Activated T-cell treated with anti-CD3 and anti-CD28 coated beads, Interleukin-2, amount 50 U/mL, for 72 hours (primary cell): ENCODE measurements around the gene SEMA4C. TPM values are rescaled to one million over a fixed set of nuclear protein-coding genes. Genes with fewer than 3 reads are reported as not detected.
"Not testable (repeated sequence)": the region's sequence is repeated elsewhere in the genome, so short reads cannot be mapped to it uniquely, and the experiment has no call there.

ENCODE experiments used
- ATAC-seq, 2 donors: fragments of 150-1000 bp; cut with Tn5 transposase; replicated peaks in 1 of 2; 2 replicates each; pipeline ENCODE4 v1.10.0; 2021; ENCODE audit warnings: moderate library complexity in 2 of 2, mild to moderate bottlenecking in 1 of 2
- DNase-seq, 2 donors: peaks; one replicate each; pipeline ENCODE4 v3.0.0; 2021 to 2022; ENCODE audit warnings: mixed read lengths in 1 of 2
- H3K27ac Mint-ChIP-seq: one replicate; pipeline ENCODE4 v1.8.0; 2022; ENCODE audit warnings: mild to moderate bottlenecking, moderate library complexity, mixed read lengths
- H3K27me3 Mint-ChIP-seq: one replicate; pipeline ENCODE4 v1.8.0; 2022; ENCODE audit warnings: low read depth, mixed read lengths
- H3K36me3 Mint-ChIP-seq, 2 donors: one replicate each; pipeline ENCODE4 v1.8.0; 2022; ENCODE audit warnings: mixed read lengths in 2 of 2, mild to moderate bottlenecking in 1 of 2; ENCODE audit not compliant: insufficient read depth in 2 of 2
- H3K4me1 Mint-ChIP-seq: one replicate; pipeline ENCODE4 v1.8.0; 2022; ENCODE audit warnings: low read depth, mixed read lengths
- H3K4me3 Mint-ChIP-seq, 2 donors: one replicate each; pipeline ENCODE4 v1.8.0; 2022; ENCODE audit warnings: mild to moderate bottlenecking in 2 of 2, mixed read lengths in 2 of 2, moderate library complexity in 2 of 2
- H3K9me3 Mint-ChIP-seq, 2 donors: one replicate each; pipeline ENCODE4 v1.8.0; 2022; ENCODE audit warnings: mixed read lengths in 2 of 2
- total RNA-seq, 2 donors: library from RNA; stranded (reverse); gene quantifications; one replicate each; pipeline ENCODE4 v1.2.3, GENCODE V29; 2022

The SEMA4C gene
- total RNA-seq, 2 donors from 2014 or later, result 16.0 to 22.2 TPM

DNA sequence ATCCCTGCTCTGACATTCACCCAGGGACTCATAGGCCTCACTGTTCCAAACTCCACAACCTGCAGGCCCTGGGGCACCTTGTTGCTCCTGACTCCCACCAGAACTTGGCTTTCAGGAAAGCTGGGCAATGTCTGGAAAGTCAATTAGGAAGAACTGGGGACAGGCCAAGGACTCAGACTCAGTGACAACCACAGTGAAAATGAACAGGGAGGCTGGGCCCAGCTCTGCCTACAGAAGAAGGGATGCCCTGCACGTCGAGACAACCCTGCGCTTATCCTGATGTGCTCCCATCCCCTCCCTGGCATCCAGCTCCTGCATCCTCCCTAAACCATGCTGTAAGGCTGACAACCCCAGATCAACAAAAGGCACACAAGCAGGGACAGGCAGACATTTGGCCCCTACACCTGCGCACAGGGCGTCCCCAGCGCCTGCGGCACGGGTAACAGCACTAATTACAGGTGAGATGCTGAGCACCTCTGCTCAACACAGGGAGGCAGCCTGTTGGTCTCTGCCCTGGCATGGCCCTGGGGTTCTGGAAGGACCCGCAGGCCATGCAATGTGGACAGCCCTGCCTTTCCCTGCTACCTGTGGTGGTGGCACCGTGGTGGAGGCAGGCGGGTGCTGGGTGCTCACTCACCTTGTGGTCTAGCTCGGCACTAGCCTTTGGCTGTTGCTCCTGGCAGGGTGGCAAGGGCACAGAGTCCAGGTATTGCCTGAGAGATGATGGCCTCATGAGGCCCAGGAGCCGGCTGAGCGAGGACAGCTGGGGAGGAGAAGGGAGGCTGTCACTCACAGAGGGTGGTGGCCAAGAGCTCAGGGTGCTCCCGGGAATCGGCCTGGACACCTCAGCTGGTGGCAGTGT, 23.6 kb upstream of the SEMA4C start:
- Mint-ChIP-seq H3K4me1 (peaks cover 43% of the 10 kb centered on the region), H3K9me3 (no peaks in the 10 kb centered on the region), H3K36me3 (no peaks in the 10 kb centered on the region), H3K4me3 (no peak overlapping the region), H3K27ac (no peak overlapping the region), H3K27me3 (no peaks in the 10 kb centered on the region)
- no peak for DNase-seq
- no peak for ATAC-seq

DNA sequence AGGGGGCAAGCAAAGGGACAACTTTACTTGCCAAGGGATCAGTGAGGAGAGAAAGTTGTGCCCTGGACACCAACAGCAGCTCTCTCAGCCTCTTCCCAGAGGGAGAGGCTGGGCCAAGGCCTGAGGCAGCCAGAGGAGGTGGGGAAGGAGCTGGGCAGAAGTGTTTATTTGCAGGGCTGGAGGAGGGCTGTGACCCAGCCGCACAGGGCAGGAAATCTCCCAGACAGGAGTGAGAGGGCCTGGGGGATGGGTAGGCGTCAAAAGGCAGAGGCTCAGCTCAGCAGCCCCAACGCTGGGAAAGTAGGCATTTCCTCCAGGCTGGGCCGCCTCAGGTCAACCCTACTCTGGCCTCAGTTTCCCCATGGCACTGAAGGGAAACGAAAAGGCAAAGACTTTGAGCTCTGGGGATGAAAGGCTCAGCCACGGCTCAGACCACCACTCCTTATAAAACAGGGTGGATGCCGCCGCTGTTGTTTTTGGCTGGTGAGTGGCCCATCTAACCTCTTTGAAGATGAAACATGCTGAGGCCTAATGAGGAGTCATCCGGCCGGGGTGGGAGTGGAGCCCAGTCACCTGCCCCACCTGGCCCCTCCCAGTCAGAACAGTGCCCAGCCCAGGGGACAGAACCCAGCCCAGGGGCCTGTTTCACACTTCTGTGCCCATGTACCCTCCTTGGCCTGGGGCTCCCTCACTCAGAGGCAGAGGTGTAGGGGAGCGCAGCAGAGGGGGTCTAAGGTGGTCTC, 21.9 kb upstream of the SEMA4C start:
- Mint-ChIP-seq H3K9me3 (no peaks in the 10 kb centered on the region), H3K36me3 (no peaks in the 10 kb centered on the region), H3K27me3 (no peaks in the 10 kb centered on the region), H3K27ac (no peak overlapping the region), H3K4me3 (no peak overlapping the region), H3K4me1 (peaks cover 36% of the 10 kb centered on the region)
- ATAC-seq (no peak), DNase-seq (no peak)

DNA sequence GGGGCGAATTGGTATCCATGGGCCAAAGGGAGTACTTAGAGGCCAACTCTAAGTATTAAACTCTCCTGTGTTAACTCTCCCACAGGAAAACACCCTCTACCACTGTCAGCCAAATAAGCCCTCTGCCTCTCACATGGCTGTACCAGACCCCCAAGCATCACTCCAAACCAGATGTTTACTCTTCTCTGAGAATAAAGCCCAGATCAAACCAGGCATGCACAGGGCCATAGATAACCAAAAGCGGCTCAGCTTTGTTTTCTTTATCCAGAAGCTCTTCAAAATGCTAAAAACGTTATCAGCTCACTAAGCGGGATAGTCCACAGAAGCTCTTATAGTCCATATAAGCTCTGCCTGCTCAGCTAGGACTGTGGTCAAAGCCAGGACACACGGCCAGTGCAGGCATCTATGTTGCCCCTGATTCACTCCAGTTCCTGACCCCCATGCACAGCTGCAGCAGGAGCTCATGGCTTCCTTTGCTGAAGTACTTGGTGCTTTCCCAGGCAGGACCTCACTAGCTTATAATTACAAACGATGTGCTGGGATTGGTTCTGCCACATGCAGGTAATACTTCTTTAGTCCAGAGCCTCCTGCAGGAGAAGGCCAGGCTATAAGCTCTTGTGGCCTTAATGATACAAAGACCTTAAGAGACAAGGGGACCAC, 21.0 kb upstream of the SEMA4C start:
- no peak overlapping the region for H3K4me3 Mint-ChIP-seq
- no peak overlapping the region for H3K27ac Mint-ChIP-seq
- H3K36me3 Mint-ChIP-seq, result no peaks in the 10 kb centered on the region
- DNase-seq, result no peak
- H3K27me3 Mint-ChIP-seq, result no peaks in the 10 kb centered on the region
- H3K4me1 Mint-ChIP-seq, result peaks cover 29% of the 10 kb centered on the region
- ATAC-seq, result no peak
- no peaks in the 10 kb centered on the region for H3K9me3 Mint-ChIP-seq

DNA sequence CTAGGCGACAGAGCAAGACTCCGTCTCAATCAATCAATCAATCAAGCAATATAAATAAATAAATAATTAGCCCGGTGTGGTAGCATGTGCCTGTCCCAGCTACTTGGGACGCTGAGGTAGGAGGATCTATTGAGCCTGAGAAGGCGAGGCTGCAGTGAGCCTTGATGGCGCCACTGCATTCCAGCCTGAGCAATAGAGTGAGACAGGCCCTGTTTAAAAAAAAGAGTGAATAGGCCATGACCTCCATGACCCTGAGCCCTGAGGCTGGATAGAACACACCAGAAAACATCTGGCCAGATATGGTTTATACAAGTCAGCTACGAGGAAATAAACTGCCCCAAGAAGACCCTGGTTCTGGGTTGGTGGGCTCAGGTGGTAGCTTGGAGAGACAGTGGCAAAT, 20.4 kb upstream of the SEMA4C start:
- Mint-ChIP-seq H3K4me3 (no peak overlapping the region), H3K27me3 (no peaks in the 10 kb centered on the region), H3K9me3 (no peaks in the 10 kb centered on the region), H3K4me1 (peaks cover 29% of the 10 kb centered on the region), H3K27ac (no peak overlapping the region), H3K36me3 (no peaks in the 10 kb centered on the region)
- ATAC-seq (no peak), DNase-seq (no peak)

DNA sequence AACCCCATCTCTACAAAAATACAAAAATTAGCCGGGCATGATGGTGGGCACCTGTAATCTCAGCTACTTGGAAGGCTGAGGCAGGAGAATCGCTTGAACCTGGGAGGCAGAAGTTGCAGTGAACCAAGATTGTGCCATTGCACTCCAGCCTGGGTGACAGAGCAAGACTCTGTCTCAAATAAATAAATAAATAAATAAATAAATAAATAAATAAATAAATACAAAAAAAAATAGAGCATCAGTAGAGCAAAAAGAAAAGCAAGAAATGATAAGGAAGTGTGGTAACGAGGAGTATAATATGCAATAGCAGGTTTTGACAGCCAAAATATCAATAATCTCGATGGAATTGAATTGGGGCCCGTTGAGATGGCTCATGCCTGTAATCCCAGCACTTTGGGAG, 19.6 kb upstream of the SEMA4C start:
- H3K36me3 Mint-ChIP-seq, H3K4me3 Mint-ChIP-seq, H3K9me3 Mint-ChIP-seq, H3K27me3 Mint-ChIP-seq, H3K27ac Mint-ChIP-seq, ATAC-seq, DNase-seq: not testable (repeated sequence)
- H3K4me1 Mint-ChIP-seq, result peaks cover 24% of the 10 kb centered on the region

DNA sequence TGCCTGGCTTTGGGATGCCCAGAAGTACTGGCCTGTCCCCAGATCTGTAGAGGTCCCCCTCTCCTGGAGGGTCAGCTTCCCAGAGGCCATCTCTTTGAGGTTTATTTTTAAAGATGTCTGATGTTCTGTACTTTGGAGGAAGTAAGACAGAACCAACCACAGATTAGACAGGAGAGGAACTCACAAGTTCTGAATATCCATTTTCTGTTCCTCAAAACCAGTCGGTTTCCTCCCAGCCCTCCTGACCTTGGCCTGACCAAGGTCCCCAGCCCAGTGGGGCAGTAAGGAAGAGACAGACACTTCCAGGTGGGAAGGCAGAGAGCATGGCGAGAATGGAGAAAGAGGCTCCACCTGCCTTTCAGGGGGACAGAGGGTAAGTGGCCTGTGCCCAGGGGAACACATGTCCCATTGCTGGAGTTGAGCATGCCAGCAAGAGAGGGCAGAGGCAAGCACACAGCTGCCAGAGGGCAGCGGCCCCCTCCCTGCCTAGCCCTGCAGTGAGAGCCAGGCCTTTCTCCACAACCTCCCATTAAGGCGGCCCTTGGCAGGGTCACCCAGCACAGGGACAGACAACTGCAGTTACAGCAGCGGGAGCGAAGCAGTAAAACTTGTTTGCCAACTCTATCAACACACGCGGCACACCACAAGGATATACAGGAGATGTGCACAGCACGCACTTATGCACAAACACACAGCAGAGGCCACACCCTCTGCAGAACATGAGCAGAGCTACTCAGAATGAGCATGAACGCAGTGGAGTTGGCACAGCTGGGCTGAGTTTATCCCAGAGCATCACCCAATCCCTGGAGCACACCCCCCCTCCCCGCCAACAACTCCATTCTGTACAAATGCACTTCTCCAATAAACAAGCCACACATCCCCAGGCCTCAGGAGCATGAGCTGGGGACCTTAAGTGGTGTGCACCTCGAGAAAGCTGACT, 18.5 kb upstream of the SEMA4C start:
- Mint-ChIP-seq H3K4me3 (no peak overlapping the region), H3K27ac (no peak overlapping the region), H3K9me3 (no peaks in the 10 kb centered on the region), H3K4me1 (peaks cover 20% of the 10 kb centered on the region), H3K36me3 (no peaks in the 10 kb centered on the region), H3K27me3 (no peaks in the 10 kb centered on the region)
- DNase-seq (no peak), ATAC-seq (peak in 1 of 2 donors; percentile 23)

DNA sequence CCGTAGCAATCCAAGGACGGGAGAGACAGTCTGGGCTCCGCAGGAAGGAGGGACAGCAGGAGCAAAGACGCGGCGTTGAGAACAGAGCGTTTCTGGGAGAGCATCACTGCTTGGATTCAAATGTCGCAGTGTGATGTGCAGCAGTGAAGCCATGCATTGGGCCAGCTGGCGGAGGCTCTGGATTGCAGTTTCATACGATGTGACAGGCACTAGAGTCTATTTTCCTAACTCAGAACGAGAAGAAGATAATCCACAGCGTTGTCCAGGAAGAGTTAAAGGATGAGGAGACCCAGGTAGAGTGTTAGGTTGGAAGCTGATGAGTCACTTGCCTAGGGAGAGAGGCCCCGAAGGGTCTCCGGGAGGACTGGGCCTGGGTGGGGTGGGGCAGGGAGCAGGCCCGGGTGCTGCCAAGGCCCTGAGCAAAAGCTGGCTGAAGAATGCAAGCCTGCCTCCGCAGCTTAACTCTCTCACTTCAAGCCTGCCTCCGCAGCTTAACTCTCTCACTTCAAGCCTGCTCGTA, 17.7 kb upstream of the SEMA4C start:
- no peaks in the 10 kb centered on the region for H3K9me3 Mint-ChIP-seq
- H3K27me3 Mint-ChIP-seq, result no peaks in the 10 kb centered on the region
- H3K27ac Mint-ChIP-seq, result no peak overlapping the region
- no peak overlapping the region for H3K4me3 Mint-ChIP-seq
- ATAC-seq, result no peak
- H3K36me3 Mint-ChIP-seq, result no peaks in the 10 kb centered on the region
- DNase-seq, result no peak
- H3K4me1 Mint-ChIP-seq, result peaks cover 16% of the 10 kb centered on the region

DNA sequence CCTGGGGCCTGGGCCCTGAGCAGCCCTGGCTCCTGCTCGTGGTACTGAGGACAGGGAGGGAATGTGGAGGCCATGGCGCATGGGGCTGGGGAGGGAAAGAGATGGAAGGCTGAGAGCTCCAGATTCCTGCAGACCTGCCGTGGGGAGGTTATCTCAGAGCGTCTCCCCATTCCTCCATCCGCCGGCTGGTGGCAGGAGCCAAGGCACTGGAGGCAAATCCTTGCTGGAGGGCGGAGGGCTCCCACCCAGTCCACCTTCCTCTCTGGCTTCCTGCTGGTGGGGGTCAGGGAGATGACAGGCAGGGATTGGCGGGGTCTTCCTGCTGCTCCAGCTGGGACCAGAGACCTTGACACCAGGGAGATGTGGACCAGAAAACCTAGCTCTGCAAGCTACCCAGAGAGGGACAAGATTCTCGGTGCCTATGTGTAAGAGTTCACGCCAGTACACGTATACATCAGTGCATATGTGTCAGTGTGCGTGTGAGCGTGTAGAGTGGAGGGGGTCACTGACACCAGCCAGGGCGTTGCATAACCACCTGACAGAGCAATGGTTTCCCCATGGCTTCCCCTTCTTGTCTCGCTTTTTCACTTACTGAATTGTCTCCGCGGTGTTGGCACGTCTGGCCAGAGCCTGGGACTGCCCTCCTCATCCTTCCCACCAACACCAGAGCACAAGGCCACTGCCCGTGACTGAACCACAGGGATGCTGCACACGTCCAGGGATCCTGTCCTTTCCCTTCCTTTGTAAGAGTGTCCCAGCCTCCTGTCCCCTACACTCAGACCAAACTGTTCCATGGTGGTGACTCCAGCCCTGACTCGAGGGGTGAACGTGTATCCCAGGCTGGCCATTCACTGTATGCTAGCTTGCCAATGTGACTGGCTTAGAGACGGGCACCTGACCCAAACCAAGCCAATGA, 15.8 kb upstream of the SEMA4C start:
- ATAC-seq (no peak), DNase-seq (no peak)
- H3K4me1 Mint-ChIP-seq, result peaks cover 4% of the 10 kb centered on the region
- no peaks in the 10 kb centered on the region for H3K36me3 Mint-ChIP-seq
- no peak overlapping the region for H3K27ac Mint-ChIP-seq
- no peaks in the 10 kb centered on the region for H3K27me3 Mint-ChIP-seq
- H3K9me3 Mint-ChIP-seq, result no peaks in the 10 kb centered on the region
- H3K4me3 Mint-ChIP-seq, result no peak overlapping the region

GRCh38 chr2:96884299-96885094, 14.6 kb upstream of the SEMA4C start:
- no peaks in the 10 kb centered on the region for H3K9me3 Mint-ChIP-seq
- H3K27me3 Mint-ChIP-seq, result no peaks in the 10 kb centered on the region
- DNase-seq (no peak), ATAC-seq (no peak)
- H3K36me3 Mint-ChIP-seq, result no peaks in the 10 kb centered on the region
- H3K27ac Mint-ChIP-seq, result no peak overlapping the region
- H3K4me3 Mint-ChIP-seq, result no peak overlapping the region
- H3K4me1 Mint-ChIP-seq, result no peaks in the 10 kb centered on the region

DNA sequence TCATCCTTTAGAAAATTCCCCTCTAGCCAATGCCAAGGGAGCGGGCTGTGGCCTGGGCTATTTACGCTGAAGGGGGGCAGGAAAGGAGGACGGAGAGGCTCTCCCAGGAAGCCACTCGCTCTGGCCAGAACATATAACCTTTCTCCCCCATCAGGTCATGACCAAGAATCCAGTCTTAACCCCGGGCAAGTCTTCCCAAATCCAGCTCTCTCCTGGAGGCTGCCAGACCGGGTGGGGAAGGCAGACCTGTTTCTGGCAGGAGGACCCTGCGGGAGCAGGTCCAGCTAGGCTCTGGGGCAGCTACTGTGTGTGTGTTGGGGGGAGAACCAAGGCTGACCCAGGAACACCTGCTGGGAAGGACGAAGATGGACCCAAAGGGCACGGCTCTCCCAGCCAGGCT, 13.4 kb upstream of the SEMA4C start:
- H3K4me1 Mint-ChIP-seq, result no peaks in the 10 kb centered on the region
- H3K27me3 Mint-ChIP-seq, result no peaks in the 10 kb centered on the region
- no peaks in the 10 kb centered on the region for H3K36me3 Mint-ChIP-seq
- no peak for ATAC-seq
- no peaks in the 10 kb centered on the region for H3K9me3 Mint-ChIP-seq
- no peak for DNase-seq
- no peak overlapping the region for H3K4me3 Mint-ChIP-seq
- H3K27ac Mint-ChIP-seq, result no peak overlapping the region

DNA sequence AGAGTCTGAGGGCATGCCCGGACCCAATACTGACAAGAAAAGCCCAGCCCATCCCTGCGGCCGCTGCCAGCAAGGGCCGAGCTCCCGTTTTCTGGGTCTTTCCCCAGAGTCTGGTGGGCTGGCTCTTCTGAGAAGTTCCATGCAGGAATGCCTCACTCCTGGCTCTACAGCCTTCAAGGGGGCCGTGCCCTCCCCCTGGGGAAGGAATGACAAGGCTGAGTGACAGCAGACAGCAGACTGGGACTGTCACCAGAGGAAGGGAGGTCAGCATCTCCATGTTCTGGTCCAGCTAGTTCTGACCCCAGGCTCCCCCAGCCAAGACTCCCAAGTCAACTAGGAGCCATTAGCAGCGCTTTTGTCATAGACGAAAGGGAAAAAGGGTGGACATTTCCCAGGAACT, 13.0 kb upstream of the SEMA4C start:
- Mint-ChIP-seq H3K9me3 (no peaks in the 10 kb centered on the region), H3K36me3 (no peaks in the 10 kb centered on the region), H3K4me1 (no peaks in the 10 kb centered on the region), H3K4me3 (no peak overlapping the region), H3K27me3 (no peaks in the 10 kb centered on the region), H3K27ac (no peak overlapping the region)
- ATAC-seq (no peak), DNase-seq (no peak)
